Pons (tissue), 1 donor: ENCODE measurements around the gene PTPRD.

Experiments
- DNase-seq: peaks from one replicate; pipeline ENCODE4 v3.0.0-alpha.2; 2016; ENCODE audit warnings: low spot score

PTPRD gene

DNA sequence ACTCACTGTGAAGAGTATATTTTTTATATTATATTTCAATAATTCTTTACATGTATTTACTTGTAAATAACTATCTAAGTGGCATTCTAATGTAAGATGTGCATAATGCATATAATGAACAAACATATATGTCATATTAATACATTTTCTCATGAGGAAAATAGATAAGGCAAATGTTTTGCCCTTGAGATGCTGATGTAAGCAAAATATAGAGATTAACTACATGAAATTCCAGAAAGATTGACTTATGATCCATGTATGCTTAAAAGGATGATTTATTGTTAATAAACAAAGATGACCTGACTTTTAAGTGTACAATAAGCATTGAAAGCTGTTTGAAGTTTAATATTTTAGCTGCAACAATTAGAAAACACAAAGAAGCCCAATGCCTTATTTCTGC is 559.9 kb downstream of the PTPRD start:
- no peak for DNase-seq

DNA sequence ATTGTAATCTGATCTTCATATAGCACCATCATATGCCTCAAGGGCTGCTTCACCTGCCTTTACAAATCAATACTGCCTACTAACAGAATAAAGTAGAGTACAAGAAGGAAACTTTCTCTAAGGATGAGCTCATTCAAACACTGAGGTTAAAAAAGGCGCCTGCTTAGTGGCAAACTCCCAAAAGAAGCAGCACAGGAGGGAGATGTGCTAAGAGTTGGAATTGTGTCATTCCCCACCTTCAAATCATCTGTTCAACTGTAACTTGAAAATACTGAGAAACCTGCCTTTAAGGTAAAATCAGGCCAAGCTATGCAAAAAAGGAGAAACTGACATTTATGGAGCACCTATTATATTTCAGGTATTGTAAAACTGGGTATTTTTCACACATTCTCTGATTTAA is 560.6 kb downstream of the PTPRD start:
- DNase-seq, result no peak

DNA sequence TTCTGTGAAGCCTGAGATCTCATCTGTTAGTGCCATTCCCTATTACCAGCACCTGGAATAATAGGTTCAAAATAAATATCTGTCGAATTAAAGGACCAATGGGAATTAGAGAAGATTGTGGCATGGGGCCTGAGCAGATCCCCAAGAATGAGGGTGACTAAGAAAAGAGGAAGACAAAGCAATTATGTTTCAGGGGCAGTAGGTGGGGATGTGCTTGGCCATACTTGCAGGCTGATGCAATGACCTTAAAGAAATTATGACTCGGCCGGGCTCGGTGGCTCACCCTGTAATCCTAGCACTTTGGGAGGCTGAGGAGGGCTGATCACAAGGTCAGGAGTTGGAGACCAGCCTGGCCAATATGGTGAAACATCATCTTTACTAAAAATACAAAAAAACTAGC is 562.8 kb downstream of the PTPRD start:
- DNase-seq, result no peak

DNA sequence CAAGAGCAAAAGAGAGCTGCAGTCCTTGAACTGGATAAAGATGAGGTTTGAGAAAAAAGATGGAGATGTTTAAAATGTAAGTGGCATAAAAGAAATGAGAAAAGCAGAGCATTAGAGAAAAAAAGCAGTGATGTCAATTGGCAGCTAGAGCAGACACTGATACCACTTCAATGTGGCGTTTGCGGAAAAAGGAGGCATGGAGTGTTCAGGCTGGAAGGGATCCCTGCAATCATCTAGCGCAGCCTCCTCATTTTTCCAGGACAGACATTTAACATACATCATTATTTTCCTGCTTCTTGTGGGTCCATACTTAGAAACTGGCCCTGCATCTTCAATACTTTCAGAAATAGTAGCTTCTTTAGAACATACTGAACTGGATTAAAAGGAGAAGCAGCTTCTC is 563.8 kb downstream of the PTPRD start:
- DNase-seq, result no peak

DNA sequence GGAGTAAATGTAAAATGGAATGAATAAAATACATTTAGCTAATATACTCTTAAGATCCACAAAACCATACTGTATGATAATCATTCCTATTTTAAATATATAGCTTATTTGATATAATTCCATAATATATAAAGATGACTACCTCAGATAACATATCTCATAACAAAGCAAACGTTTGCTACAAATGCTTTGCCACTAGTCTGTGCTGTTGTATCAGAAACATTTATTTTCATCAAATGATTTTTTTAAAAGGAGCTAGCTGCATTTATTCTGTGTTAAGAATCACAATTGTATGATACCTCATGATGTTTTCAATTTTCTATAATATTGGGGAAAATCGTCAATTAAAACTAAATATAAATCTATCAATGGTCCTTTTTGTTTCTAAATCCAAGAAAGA is 567.2 kb downstream of the PTPRD start:
- DNase-seq, result peak; percentile 42

DNA sequence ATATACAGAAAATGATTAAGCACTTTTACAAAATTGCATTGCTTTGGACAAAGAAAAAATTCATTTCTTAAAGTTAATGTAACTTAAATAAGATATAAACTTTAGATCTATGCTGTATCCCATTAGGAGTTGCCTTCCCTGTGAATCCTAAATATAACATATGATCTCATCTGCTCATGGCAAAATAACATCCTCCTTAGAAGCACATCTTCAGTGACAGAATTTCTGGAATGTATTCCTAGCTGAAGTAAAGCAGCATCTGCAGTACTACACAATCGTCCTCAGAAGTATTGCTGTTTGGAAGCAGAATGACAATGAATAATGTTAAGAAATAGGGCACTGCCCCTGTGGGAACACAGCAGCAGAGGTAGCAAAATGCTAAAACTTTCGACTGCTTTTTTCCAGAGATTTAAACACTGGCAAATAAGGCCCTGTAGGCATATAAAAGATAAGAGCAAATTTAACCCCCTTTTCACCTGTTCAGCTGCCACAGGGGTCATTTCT is 571.0 kb downstream of the PTPRD start:
- DNase-seq, result no peak

DNA sequence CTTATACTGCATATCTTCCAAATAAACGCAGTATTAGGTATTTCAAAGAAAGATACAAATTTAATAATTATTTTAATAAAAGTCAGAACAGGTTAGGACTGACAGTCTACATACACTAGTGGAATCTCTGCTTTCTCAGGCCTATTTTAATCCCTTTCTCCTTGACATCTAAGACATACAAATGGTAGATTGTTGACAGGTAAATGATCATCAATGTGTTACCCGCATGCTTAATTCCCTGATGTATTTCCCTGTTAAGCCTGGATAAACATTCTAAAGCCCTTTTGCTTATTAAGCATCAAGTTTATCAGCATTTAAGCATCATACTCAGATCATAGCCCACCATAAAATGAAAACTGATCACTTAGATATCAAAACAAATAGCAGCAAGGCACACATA is 576.7 kb downstream of the PTPRD start:
- no peak for DNase-seq

DNA sequence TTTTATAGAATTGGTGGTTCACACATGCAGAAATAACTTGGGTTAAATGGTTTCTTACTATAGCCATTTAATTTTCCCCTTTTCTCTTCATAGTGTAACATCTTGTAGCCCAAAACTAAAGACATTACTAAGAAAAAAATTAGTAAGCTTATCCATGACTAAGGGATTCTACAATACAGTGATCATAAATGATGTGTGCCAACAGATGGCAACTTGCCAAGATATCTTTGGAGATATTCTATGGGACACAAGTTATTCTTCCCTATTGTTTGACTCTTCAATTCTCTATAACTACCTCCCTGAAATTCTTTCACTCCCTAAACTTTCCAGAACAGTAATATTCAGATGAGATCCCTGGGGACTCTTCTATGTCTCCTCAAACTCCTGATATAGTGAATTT is 580.6 kb downstream of the PTPRD start:
- no peak for DNase-seq

DNA sequence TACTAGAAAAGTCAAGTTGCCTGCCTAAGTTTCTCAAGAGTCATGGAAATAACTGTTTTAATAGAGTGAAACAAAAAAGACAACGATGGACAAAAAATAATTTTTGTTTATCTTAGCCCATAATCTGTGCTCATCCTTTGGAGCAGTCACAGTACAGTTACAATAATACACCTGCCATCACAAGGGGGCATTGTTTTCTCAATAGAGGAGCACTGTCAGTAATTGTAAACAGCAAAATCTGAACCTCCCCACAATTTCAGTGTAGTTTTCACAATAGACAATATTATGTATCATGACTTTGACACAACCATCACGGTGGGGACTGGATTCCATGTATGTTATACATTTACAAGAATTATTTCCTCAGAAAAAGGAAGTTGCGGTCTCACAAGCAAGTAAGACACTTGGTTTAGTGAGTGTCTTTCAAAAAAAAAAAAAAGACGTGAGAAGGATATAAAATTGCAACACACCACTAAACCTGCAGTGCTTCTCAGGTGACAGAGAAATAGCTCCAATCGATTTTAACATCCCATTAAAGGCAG is 586.3 kb downstream of the PTPRD start:
- DNase-seq, result no peak

DNA sequence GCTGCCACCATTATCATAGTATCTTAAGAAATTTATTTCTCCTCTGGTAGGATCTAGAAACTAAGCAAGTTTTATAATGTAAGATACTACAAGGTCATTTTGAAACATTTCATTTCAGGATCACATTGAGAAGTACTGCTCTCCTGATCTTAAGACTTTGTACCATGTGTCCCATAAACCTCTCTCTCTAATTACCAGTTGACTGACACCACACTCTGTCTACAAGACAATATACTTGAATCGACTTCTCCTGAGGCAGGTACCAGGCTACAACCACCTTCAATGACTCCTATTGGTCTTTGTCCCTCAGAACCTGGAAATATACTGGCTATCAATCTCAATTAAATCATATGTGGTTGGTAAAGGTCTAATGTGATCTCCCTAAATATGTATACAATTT is 597.0 kb downstream of the PTPRD start:
- no peak for DNase-seq

DNA sequence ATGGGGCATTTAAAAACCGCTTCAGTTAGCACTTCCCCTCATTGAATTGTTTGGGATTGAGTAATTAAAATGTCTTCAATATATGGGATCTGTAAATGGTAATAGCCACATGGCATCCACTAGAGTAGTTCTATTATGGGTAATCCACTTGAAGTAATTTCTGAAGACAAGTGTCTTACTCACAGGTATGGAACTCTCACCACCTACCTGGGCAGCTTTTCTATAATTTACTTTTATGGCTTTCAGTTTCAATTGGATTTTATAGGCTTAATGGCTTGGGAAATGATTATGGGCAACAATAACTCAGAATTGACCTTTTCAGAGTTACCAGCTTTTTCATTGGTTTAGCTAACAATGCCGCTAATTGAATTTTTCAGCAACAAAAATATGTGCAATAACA is 597.9 kb downstream of the PTPRD start:
- no peak for DNase-seq

DNA sequence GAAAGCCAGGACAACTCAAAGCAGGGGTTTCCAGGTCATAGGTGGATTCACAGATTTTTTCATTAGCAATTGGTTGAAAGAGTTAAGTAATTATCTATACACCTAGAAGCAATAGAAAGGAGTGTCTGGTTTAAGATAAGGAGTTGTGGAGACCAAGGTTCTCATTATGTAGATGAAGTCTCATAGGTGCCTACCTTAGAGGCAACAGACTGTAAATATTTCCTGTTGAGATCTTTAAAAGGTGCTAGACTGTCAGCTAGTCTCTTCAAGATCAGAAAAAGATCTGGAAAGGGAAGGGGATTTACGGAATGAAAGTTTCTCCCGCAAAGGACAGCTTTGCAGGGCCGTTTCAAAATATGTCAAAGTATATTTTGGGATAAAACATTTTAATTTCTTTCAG is 603.4 kb downstream of the PTPRD start:
- no peak for DNase-seq

DNA sequence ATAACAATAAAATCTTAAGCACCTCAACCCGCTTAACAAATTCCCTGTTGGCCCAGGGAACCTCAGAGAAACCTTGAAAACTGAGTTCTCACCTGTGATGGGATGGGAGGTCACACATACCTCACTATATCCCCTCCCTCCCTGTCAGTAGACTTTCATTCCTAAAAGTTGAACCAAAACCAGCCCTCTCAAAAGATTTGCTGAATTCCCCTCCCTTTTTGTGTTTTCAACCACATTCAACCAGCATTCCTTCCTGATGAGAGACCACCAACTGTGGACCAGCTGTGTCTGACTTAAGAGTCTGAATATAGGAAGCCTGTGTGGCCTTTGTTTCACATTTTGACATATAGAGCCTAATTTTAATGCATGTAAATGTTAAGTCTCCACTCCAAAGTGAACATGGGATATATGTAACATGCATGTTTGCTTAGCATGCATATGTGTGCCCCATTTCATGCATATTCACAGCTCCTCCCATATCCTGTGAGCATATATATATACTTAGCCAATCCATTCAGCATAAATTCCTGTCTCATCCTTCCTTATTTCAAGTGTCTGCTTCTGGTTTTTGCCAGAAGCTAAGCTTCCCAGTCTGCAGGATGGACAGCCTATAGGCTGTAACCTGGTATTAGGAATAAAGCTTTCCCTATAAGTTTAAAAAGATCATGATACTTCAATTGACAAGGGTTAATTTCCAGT is 604.6 kb downstream of the PTPRD start:
- DNase-seq, result no peak

DNA sequence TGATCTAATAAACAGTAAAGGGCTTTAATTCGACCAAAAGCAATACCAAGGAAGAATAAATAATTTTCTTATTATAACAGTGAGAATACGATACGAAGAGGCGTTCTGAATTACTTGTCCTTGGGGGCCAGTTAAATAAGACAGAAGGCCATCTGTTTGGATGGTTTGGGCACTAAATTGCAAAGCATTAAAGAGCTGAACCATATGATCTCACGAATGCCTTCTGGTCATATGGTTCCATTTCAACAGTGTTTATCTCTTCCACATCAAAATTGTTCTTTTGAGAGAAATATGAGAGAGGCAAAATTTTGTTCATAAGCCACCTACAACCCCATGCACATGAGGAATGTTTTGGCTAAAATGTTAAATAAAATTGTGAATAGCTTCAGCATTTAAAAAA is 605.4 kb downstream of the PTPRD start:
- no peak for DNase-seq

DNA sequence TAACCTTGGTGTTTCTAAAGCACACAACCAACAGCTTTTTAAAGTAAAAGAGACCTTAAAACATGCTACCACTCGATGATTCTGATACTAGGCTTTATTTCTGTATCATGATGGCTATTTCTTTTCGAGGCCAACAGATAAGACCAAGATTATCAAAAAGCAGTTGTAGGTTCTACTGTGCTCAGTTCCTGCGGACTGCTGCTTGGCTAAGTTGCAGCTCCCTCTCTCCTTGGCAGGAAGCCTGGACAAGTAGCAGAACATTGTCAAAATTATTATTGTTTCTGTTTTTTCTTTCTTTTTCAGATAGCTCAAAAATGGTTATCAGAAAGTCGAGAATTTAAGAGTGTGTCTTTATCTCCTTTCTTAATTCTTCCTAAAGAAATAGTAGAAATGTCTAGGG is 607.6 kb downstream of the PTPRD start:
- no peak for DNase-seq

DNA sequence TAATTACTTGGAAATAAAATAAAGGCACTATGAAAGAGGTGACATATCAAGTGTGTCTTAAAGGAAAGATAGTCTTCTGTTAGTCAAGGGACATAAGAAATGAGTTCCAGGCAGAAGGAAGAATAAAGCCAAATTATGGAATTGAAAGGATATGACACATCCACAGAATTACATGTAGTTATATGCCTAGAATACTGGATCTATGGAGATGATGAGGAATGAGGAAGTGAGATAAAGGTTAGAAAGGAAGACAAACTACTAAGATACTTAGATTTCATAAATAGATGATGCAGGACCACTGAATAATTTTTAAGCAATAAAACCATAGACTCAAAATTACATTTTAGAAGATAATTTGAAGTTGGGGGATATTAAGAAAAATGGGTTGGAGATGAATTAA is 609.8 kb downstream of the PTPRD start:
- DNase-seq, result no peak

DNA sequence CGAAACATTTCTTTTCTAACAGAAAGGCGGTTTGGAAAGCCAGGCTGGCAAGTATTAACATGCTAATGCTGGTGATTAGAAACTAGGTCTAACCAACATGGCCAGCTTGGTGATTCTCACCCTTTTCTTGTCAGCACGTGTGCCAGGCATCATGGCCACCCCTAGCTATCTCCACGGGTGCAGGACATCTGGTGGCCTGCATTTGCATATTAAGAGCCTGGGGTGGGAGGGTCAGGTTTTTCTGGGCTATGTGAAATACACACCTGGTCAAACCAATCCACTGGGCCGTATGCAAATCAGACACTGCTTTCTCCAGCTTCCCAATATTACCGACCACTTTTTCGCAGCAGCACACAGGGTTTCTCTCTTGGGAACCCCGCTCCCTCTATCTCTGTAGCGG is 612.1 kb downstream of the PTPRD start:
- no peak for DNase-seq

DNA sequence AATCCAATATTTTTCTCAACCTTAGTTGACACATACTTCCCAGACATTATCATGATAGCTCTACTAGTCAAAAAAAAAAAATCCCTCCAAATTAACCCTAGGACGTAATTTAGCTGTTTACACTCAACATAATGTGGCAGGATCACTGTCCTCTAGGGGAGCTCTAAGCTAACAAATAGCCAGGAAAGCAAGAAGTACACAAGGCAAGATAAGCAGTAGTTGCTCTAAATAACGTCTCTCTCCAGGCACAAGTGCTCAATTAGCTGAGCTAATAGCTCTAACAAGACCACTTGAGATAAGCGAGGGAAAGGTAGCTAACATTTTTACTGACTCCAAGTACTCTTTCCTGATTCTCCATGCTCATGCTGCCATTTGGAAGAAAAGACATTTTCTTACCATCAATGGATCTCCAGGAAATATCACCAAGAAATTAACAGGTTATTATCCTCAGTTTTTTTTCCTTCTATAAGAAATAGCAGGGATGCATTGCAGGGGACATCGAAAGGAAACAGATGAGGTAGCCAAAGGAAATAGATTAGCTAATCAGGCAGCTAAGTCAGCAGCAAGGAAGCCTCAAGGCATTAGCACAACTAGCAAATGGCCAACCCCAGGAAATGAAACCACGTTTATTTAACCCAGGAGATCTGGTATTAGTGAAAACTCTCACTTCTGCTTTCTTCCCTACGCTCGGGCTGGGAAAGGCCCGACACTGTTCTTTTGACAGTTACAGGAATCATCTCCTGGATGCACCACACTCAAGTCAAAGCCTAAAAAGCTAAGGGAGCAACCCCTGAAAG is 614.1 kb downstream of the PTPRD start:
- DNase-seq, result peak; percentile 38

DNA sequence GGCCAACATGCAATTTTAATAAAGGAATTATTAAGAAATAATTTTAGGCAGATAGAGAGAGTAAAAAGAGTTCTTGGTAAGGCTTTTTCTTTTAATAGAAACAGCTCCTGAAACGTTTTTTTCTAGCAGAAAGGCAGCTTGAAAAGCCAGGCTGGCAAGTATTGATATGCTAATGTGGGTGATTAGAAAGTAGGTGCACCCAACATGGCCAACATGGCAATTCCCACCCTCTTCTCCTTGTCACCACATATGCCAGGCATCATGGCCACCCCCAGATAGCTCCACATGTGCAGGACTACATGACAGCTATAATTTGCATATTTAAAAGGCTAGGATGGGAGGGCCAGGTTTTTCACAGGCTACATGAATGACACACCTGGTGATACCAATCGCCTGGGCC is 615.2 kb downstream of the PTPRD start:
- DNase-seq, result no peak

DNA sequence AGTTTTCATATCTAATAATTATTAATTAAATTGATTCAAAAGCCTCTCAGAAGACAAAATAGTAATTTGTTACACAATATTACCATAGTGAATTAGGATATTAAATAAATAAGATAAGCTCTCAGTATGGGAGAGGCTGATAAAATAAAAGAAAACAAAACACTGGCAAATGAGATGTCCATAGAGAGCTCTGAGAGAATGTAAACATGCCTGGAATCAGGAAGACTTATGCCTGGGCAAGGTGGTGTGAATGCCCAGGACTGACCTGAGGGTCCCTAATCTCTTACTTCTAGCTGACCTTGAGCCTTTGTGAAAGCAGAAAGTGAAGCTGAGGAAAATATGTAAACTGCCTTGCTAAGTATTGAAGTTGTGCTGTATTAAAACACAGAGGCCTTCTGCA is 616.5 kb downstream of the PTPRD start:
- DNase-seq, result no peak

DNA sequence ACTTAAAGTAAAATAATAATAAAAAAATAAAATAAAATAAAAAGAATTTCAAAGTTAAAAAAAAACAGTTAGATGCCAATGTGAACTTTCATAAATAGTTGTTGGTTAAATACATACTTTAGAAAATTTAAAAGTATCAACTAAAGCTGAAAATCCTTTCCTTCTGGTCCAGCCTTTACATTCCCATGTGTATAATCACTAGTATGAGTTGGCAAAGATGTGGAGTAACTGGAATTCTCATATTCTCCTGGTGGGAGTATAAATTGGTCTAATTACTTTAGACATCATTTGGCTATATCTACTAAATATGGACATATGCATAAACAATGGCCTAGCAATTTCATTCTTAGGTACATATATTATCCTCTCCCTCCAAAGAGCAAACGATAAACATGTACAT is 619.9 kb downstream of the PTPRD start:
- no peak for DNase-seq

DNA sequence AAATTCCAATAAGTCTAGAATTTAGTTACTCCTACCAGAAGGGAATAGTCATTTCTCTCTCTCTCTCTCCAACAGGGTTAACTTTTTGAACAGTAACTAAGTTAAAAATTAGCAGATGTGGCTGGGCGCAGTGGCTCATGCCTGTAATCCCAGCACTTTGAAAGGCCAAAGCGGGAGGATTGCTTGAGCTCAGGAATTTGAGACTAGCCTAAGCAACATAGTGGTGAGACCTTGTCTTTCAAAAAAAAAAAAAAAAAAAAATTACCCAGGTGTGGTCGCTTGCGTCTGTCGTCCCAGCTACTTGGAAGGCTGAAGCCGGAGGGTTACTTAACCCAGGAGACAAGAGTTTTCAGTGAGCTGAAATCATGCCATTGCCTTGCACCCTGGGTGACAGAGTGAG is 639.7 kb downstream of the PTPRD start:
- DNase-seq, result no peak

DNA sequence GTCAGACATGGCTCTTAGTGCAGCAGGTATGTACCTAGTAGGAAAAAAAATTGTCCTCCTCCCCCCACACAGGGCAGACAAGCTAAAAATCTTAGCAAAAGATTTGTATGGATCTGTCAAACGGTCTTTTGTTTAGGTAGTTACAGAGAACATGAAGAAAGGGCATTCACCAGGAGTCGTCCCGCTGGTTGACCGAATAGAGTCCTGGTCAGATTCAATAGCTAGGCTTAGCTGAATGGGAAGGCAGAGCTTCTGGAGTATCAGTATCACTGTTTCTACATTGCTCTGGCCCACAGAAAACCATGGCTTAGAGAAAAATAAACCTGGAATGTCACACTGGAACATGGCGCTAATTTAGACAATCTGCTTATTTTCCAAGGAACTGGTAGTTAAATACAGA is 642.3 kb downstream of the PTPRD start:
- DNase-seq, result no peak
